ENCODE measurements around the gene SPAG16.

GRCh38 chr2:213524164-213524563 is 239.9 kb downstream of the SPAG16 start:
- no peak for TF ChIP-seq CTCF (conservative IDR thresholded peaks at IDR 0.05 in 1 of 2, IDR thresholded peaks at IDR 0.05 in 1 of 2; ENCODE audit: low read depth in 1 of 2, low read length in 2 of 2)
- no peak for TF ChIP-seq EZH2 (IDR thresholded peaks at IDR 0.05; ENCODE audit: low read length, missing control alignments)

Measured in fibroblast of lung (primary cell).